Measurements from ENCODE around the gene BBS5.

BBS5 gene

DNA sequence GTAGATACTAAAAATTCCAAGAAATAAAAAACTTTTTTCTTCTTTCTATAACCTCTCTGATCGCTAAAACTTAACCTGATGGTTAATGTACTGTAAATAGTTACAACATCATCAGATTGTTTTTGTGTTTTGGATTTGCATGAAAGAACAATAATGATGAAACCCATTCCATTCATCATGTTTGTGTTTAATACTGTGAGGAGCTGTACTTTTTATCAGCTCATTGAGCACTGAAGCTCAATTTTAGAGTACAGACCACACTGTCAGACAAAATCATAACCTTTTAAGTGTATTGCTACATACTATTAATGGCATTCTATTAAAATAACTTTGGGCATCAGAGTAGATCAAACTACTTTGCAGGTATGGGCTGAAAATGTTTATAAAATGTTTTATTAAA, 14.8 kb upstream of the BBS5 start:
- no peak overlapping the region for H3K27ac ChIP-seq
- no peaks in the 10 kb centered on the region for H3K36me3 ChIP-seq
- TF ChIP-seq, protein P1, sequence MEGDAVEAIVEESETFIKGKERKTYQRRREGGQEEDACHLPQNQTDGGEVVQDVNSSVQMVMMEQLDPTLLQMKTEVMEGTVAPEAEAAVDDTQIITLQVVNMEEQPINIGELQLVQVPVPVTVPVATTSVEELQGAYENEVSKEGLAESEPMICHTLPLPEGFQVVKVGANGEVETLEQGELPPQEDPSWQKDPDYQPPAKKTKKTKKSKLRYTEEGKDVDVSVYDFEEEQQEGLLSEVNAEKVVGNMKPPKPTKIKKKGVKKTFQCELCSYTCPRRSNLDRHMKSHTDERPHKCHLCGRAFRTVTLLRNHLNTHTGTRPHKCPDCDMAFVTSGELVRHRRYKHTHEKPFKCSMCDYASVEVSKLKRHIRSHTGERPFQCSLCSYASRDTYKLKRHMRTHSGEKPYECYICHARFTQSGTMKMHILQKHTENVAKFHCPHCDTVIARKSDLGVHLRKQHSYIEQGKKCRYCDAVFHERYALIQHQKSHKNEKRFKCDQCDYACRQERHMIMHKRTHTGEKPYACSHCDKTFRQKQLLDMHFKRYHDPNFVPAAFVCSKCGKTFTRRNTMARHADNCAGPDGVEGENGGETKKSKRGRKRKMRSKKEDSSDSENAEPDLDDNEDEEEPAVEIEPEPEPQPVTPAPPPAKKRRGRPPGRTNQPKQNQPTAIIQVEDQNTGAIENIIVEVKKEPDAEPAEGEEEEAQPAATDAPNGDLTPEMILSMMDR (IDR thresholded peaks at IDR 0.05), result no peak
- H3K27me3 ChIP-seq, result no peaks in the 10 kb centered on the region
- H3K9me3 ChIP-seq, result no peaks in the 10 kb centered on the region
- H3K4me1 ChIP-seq, result peaks cover 0 to 8% (median 3%) of the 10 kb centered on the region in 4 donors
- H3K4me3 ChIP-seq, result no peak overlapping the region
- intact Hi-C loops (cut with DNase I; ENCODE audit: low total_unique reads), result no loop called here
- no peak for DNase-seq

DNA sequence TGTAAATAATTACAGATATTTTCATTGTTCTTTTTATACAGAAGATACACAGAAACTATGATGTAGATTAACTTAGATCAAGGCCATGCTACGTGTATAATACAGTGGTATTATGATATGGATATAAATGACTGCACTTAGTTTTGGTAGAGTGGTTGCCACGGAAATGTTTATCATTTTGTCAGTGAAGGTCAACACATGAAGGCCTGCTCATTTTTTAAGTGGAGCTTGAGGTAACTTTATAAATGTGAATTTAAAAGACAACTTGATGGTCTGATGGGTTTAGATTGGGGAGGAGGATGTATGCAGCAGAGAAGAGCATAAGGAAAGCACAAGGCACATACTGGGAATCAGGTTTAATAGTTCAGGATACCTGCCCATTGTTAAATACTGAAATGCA, 14.4 kb upstream of the BBS5 start:
- no peak for DNase-seq
- H3K36me3 ChIP-seq, result no peaks in the 10 kb centered on the region
- no peak overlapping the region for H3K4me3 ChIP-seq
- H3K4me1 ChIP-seq, result peaks cover 0 to 8% (median 3%) of the 10 kb centered on the region in 4 donors
- intact Hi-C loops (cut with DNase I; ENCODE audit: low total_unique reads), result no loop called here
- H3K9me3 ChIP-seq, result no peaks in the 10 kb centered on the region
- TF ChIP-seq, protein P1 (IDR thresholded peaks at IDR 0.05), result no peak
- no peaks in the 10 kb centered on the region for H3K27me3 ChIP-seq
- no peak overlapping the region for H3K27ac ChIP-seq

DNA sequence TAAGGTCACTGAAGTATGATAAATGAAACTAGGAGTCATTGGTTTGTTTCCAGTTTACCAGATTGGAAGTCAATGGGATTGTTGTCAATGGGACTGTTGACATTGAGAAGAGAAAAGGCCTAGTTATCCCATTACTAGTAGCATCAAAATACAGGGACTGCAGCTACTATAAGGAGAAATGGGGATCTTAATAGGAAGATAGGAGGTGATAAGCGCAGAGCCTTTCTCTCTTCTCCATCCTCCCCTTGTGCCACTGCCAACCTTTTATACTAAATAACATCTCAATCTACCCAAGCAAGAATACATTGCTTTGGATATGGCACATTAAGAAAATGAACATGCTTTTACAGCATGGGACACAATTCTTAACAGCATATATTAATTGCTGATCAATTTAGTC, 10.5 kb upstream of the BBS5 start:
- Histone ChIP-seq H3K4me1 (no peaks in the 10 kb centered on the region), H3K9me3 (no peaks in the 10 kb centered on the region), H3K27ac (no peak overlapping the region), H3K4me3 (no peak overlapping the region), H3K36me3 (no peaks in the 10 kb centered on the region), H3K27me3 (no peaks in the 10 kb centered on the region)
- no peak for DNase-seq
- TF ChIP-seq, protein P1 (IDR thresholded peaks at IDR 0.05), result no peak
- intact Hi-C loops (cut with DNase I; ENCODE audit: low total_unique reads), result no loop called here

DNA sequence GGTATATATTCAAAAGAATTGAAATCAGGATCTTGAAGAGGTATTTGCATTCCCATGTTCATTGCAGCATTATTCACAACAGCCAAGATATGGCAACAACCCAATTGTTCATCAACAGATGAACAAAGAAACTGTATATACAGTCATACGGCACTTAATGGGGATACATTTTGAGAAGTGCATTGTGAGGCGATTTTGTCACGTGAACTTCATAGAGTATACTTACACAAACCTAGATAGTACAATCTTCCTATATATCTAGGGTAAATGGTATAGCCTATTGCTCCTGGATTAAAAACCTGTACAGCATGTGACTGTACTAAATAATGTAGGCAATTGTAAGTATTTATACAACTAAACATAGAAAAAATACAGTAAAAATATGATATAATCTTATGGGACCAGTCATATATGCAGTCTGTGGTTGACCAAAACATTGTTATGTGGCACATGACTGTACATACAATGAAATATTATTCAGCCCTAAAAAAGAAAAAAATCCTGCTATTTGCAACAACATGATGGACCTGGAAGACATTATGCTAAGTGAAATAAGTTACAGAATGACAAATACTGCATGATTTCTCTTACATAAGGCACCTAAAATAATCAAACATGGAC, 9.2 kb upstream of the BBS5 start:
- Histone ChIP-seq H3K36me3 (no peaks in the 10 kb centered on the region), H3K27ac (no peak overlapping the region), H3K9me3 (no peaks in the 10 kb centered on the region), H3K4me1 (no peaks in the 10 kb centered on the region), H3K4me3 (no peak overlapping the region), H3K27me3 (no peaks in the 10 kb centered on the region)
- TF ChIP-seq, protein P1 (IDR thresholded peaks at IDR 0.05), result no peak
- intact Hi-C loops (cut with DNase I; ENCODE audit: low total_unique reads), result no loop called here
- DNase-seq, result no peak

DNA sequence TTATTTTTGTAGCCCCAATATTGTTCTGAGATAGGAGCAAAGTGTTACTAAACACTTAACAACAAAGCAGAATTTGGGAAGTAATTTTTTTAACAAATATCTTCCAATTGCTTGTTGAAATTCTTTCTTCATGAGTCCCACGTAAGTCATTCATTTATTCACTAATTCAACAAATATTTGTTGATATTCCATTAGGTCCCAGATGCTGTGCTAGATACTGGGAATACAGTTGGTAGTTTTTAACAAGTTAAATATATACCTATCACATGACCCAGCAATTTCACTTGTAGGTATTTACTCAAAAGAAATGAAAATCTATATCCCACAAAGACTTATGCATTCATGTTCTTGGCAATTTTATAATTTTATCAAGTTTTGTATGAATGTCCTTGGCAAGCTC, 7.0 kb upstream of the BBS5 start:
- H3K4me1 ChIP-seq, result no peaks in the 10 kb centered on the region
- no peaks in the 10 kb centered on the region for H3K27me3 ChIP-seq
- intact Hi-C loops (cut with DNase I; ENCODE audit: low total_unique reads), result no loop called here
- TF ChIP-seq, protein P1 (IDR thresholded peaks at IDR 0.05), result no peak
- no peak overlapping the region for H3K4me3 ChIP-seq
- no peaks in the 10 kb centered on the region for H3K9me3 ChIP-seq
- H3K27ac ChIP-seq, result no peak overlapping the region
- DNase-seq, result no peak
- no peaks in the 10 kb centered on the region for H3K36me3 ChIP-seq

DNA sequence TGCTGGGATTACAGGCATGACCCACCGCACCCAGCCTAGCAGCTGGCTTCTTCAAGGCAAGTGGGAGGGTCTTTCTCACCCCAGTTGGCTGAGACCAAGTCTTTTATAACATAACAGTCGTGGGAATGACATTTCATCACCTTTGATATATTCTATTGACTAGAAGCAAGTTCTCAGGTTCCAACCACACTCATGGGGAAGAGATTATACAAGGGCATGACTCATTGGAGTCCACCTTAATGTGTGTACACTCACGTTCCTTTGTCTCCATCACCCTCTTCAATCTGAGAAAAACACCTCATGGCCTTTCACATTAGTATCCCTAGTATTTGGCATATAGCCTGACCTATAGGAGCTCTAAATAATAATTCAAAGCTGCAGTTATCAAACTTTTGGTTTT, 2.8 kb upstream of the BBS5 start:
- H3K36me3 ChIP-seq, result no peaks in the 10 kb centered on the region
- no peak overlapping the region for H3K27ac ChIP-seq
- no peak for DNase-seq
- no peaks in the 10 kb centered on the region for H3K27me3 ChIP-seq
- H3K4me3 ChIP-seq, result no peak overlapping the region
- no peaks in the 10 kb centered on the region for H3K9me3 ChIP-seq
- TF ChIP-seq, protein P1 (IDR thresholded peaks at IDR 0.05), result no peak
- intact Hi-C loops (cut with DNase I; ENCODE audit: low total_unique reads), result no loop called here
- H3K4me1 ChIP-seq, result peaks cover 0 to 15% (median 4%) of the 10 kb centered on the region in 4 donors
